ENCODE data around the gene ZNF117. TPM values are rescaled to one million over a fixed set of nuclear protein-coding genes. Genes with fewer than 3 reads are reported as not detected.
"Not testable (repeated sequence)": the region's sequence is repeated elsewhere in the genome, so short reads cannot be mapped to it uniquely, and the experiment has no call there.

ZNF117 gene
- total and polyA plus RNA-seq, 2 experiments from 2014 or later = 4.8 to 20.0 TPM

DNA sequence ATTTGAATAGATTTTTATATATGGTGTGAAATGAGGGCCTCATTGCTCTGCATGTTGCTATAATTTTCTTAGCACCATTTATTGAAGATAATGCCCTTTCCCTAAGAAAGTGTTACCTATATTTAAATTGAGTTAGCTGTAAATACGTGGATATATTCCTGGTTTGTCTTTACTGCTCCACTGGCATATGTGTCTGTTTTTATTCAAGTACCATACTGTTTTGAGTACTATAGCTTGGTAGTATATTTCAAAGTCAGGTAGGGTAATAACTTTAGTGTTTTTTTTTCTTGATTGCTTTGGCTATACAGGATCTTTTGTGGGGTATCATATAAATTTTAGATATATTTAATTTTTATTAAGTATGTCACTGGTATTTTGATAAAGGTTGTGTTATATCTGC lies 56.4 kb downstream of the ZNF117 start:
- Histone ChIP-seq H3F3A (replicated peaks; ENCODE audit: low read depth) (no peaks in the 10 kb centered on the region), H3K27me3 (ENCODE audit: insufficient read depth) (no peaks in the 10 kb centered on the region), H3K36me3 (ENCODE audit: insufficient read depth) (peaks cover 9% of the 10 kb centered on the region; the same call in 1 of the 2 replicates), H2AFZ (no peak overlapping the region), H3K4me2 (no peak overlapping the region), H3K79me2 (replicated peaks; ENCODE audit: insufficient read depth) (no peaks in the 10 kb centered on the region), H3K4me1 (ENCODE audit: insufficient read depth) (no peaks in the 10 kb centered on the region), H3K27ac (ENCODE audit: low read depth) (no peak overlapping the region), H4K20me1 (replicated peaks; ENCODE audit: insufficient read depth) (no peaks in the 10 kb centered on the region), H3K4me3 (no peak overlapping the region), H3K9me2 (ENCODE audit: insufficient read depth) (no peaks in the 10 kb centered on the region)
- H3K4me3 Mint-ChIP-seq = no peak overlapping the region
- TF ChIP-seq, protein P1, sequence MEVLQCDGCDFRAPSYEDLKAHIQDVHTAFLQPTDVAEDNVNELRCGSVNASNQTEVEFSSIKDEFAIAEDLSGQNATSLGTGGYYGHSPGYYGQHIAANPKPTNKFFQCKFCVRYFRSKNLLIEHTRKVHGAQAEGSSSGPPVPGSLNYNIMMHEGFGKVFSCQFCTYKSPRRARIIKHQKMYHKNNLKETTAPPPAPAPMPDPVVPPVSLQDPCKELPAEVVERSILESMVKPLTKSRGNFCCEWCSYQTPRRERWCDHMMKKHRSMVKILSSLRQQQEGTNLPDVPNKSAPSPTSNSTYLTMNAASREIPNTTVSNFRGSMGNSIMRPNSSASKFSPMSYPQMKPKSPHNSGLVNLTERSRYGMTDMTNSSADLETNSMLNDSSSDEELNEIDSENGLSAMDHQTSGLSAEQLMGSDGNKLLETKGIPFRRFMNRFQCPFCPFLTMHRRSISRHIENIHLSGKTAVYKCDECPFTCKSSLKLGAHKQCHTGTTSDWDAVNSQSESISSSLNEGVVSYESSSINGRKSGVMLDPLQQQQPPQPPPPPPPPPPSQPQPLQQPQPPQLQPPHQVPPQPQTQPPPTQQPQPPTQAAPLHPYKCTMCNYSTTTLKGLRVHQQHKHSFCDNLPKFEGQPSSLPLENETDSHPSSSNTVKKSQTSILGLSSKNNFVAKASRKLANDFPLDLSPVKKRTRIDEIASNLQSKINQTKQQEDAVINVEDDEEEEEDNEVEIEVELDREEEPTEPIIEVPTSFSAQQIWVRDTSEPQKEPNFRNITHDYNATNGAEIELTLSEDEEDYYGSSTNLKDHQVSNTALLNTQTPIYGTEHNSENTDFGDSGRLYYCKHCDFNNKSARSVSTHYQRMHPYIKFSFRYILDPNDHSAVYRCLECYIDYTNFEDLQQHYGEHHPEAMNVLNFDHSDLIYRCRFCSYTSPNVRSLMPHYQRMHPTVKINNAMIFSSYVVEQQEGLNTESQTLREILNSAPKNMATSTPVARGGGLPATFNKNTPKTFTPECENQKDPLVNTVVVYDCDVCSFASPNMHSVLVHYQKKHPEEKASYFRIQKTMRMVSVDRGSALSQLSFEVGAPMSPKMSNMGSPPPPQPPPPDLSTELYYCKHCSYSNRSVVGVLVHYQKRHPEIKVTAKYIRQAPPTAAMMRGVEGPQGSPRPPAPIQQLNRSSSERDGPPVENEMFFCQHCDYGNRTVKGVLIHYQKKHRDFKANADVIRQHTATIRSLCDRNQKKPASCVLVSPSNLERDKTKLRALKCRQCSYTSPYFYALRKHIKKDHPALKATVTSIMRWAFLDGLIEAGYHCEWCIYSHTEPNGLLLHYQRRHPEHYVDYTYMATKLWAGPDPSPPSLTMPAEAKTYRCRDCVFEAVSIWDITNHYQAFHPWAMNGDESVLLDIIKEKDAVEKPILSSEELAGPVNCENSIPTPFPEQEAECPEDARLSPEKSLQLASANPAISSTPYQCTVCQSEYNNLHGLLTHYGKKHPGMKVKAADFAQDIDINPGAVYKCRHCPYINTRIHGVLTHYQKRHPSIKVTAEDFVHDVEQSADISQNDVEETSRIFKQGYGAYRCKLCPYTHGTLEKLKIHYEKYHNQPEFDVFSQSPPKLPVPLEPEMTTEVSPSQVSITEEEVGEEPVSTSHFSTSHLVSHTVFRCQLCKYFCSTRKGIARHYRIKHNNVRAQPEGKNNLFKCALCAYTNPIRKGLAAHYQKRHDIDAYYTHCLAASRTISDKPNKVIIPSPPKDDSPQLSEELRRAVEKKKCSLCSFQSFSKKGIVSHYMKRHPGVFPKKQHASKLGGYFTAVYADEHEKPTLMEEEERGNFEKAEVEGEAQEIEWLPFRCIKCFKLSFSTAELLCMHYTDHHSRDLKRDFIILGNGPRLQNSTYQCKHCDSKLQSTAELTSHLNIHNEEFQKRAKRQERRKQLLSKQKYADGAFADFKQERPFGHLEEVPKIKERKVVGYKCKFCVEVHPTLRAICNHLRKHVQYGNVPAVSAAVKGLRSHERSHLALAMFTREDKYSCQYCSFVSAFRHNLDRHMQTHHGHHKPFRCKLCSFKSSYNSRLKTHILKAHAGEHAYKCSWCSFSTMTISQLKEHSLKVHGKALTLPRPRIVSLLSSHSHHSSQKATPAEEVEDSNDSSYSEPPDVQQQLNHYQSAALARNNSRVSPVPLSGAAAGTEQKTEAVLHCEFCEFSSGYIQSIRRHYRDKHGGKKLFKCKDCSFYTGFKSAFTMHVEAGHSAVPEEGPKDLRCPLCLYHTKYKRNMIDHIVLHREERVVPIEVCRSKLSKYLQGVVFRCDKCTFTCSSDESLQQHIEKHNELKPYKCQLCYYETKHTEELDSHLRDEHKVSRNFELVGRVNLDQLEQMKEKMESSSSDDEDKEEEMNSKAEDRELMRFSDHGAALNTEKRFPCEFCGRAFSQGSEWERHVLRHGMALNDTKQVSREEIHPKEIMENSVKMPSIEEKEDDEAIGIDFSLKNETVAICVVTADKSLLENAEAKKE (CRISPR knock-in tag; IDR thresholded peaks at IDR 0.05) = no peak
- TF ChIP-seq POLR2AphosphoS5 (IDR thresholded peaks at IDR 0.05; ENCODE audit: low read depth) (no peak), STAT1 (IDR thresholded peaks at IDR 0.05; ENCODE audit: unreplicated experiment) (no peak), ZNF114 (CRISPR knock-in tag; IDR thresholded peaks at IDR 0.05) (no peak), CREB1 (CRISPR knock-in tag; IDR thresholded peaks at IDR 0.05; ENCODE audit: low read depth) (no peak), NANOG (IDR thresholded peaks at IDR 0.05; ENCODE audit: borderline replicate concordance) (no peak)
- TF ChIP-seq, protein P2, sequence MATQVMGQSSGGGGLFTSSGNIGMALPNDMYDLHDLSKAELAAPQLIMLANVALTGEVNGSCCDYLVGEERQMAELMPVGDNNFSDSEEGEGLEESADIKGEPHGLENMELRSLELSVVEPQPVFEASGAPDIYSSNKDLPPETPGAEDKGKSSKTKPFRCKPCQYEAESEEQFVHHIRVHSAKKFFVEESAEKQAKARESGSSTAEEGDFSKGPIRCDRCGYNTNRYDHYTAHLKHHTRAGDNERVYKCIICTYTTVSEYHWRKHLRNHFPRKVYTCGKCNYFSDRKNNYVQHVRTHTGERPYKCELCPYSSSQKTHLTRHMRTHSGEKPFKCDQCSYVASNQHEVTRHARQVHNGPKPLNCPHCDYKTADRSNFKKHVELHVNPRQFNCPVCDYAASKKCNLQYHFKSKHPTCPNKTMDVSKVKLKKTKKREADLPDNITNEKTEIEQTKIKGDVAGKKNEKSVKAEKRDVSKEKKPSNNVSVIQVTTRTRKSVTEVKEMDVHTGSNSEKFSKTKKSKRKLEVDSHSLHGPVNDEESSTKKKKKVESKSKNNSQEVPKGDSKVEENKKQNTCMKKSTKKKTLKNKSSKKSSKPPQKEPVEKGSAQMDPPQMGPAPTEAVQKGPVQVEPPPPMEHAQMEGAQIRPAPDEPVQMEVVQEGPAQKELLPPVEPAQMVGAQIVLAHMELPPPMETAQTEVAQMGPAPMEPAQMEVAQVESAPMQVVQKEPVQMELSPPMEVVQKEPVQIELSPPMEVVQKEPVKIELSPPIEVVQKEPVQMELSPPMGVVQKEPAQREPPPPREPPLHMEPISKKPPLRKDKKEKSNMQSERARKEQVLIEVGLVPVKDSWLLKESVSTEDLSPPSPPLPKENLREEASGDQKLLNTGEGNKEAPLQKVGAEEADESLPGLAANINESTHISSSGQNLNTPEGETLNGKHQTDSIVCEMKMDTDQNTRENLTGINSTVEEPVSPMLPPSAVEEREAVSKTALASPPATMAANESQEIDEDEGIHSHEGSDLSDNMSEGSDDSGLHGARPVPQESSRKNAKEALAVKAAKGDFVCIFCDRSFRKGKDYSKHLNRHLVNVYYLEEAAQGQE (IDR thresholded peaks at IDR 0.05; ENCODE audit: unreplicated experiment) = no peak
- H3K36me3 Mint-ChIP-seq (ENCODE audit: low read depth) = peaks cover 20% of the 10 kb centered on the region; the same call in 2 of the 3 replicates
- peaks cover 8% of the 10 kb centered on the region; the same call in 2 of the 3 replicates for H3K9me3 Mint-ChIP-seq
- ATAC-seq = no peak
- no peak for DNase-seq (ENCODE audit: low spot score)
- H3K4me1 Mint-ChIP-seq = peaks cover 7% of the 10 kb centered on the region; the same call in 2 of the 3 replicates
- H3K27ac Mint-ChIP-seq = no peak overlapping the region
- H3K27me3 Mint-ChIP-seq (ENCODE audit: insufficient read depth, low read depth, poor library complexity) = peaks cover 4% of the 10 kb centered on the region

DNA sequence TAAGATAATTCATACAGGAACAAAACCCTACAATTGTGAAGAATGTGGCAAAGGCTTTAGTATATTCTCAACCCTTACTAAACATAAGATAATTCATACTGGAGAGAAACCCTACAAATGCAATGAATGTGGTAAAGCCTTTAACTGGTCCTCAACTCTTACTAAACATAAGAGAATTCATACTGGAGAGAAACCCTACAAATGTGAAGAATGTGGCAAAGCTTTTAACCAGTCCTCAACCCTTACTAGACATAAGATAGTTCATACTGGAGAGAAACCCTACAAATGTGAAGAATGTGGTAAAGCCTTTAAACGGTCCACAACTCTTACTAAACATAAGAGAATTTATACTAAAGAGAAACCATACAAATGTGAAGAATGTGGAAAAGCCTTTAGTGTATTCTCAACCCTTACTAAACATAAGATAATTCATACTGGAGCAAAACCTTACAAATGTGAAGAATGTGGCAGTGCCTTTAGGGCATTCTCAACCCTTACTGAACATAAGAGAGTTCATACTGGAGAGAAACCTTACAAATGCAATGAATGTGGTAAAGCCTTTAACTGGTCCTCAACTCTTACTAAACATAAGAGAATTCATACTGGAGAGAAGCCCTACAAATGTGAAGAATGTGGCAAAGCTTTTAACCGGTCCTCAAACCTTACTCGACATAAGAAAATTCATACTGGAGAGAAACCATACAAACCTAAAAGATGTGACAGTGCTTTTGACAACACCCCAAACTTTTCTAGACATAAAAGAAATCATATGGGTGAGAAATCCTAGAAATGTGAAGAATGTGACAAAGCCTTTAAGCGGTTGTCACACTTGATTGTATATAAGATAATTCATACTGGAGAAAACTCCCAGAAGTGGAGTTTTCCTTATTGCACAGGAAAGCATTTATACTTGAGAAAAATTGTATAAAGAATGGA lies 62.3 kb downstream of the ZNF117 start:
- not testable (repeated sequence) for H3K27me3 ChIP-seq (ENCODE audit: insufficient read depth); H3K4me2 ChIP-seq; H3K27ac ChIP-seq (ENCODE audit: low read depth); H3K4me1 ChIP-seq (ENCODE audit: insufficient read depth); H3K9me2 ChIP-seq (ENCODE audit: insufficient read depth); H3K4me3 ChIP-seq; ATAC-seq; H3K27ac Mint-ChIP-seq; H3K4me3 Mint-ChIP-seq; DNase-seq (ENCODE audit: low spot score); H2AFZ ChIP-seq; H4K20me1 ChIP-seq (replicated peaks; ENCODE audit: insufficient read depth); H3F3A ChIP-seq (replicated peaks; ENCODE audit: low read depth); H3K27me3 Mint-ChIP-seq (ENCODE audit: insufficient read depth, low read depth, poor library complexity); H3K4me1 Mint-ChIP-seq
- H3K79me2 ChIP-seq (replicated peaks; ENCODE audit: insufficient read depth) = peaks cover 15% of the 10 kb centered on the region
- Mint-ChIP-seq H3K9me3 (peaks cover 56% of the 10 kb centered on the region), H3K36me3 (ENCODE audit: low read depth) (peaks cover 80% of the 10 kb centered on the region)
- peaks cover 47% of the 10 kb centered on the region for H3K36me3 ChIP-seq (ENCODE audit: insufficient read depth)

Measured in GM23338 (cell line).